ENCODE measurements around the gene GJC1.

GRCh38 chr17:44749980-44750318 is 80.1 kb downstream of the GJC1 start:
- no peak for TF ChIP-seq POLR2A (IDR thresholded peaks at IDR 0.05)
- TF ChIP-seq, protein P1, sequence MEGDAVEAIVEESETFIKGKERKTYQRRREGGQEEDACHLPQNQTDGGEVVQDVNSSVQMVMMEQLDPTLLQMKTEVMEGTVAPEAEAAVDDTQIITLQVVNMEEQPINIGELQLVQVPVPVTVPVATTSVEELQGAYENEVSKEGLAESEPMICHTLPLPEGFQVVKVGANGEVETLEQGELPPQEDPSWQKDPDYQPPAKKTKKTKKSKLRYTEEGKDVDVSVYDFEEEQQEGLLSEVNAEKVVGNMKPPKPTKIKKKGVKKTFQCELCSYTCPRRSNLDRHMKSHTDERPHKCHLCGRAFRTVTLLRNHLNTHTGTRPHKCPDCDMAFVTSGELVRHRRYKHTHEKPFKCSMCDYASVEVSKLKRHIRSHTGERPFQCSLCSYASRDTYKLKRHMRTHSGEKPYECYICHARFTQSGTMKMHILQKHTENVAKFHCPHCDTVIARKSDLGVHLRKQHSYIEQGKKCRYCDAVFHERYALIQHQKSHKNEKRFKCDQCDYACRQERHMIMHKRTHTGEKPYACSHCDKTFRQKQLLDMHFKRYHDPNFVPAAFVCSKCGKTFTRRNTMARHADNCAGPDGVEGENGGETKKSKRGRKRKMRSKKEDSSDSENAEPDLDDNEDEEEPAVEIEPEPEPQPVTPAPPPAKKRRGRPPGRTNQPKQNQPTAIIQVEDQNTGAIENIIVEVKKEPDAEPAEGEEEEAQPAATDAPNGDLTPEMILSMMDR (IDR thresholded peaks at IDR 0.05), result no peak
- TF ChIP-seq EP300 (IDR thresholded peaks at IDR 0.05), result no peak

Measured in tibial nerve (tissue), 4 donors.